Measurements from ENCODE around the gene MAOA. TPM values are rescaled to one million over a fixed set of nuclear protein-coding genes. Genes with fewer than 3 reads are reported as not detected.

The MAOA gene
- total and polyA plus RNA-seq, 5 donors: 48.6 to 133 (median 104) TPM

DNA sequence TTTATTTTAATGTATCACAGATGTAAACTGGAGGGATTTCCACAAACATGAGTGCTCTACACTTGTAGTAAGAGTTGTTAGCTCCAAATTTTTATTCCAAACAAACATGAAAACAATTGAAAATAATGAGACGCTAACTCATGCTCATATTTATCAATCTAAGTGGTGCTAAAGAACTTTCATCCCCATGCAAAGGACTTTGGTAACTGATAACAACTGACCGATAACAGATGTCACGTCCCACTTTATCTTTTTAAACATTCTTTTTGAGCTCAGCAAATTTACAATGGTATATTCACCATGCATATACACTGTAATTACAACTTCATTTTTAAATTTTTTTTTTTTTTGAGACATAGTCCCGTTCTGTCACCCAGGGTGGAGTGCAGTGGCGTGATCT, 15.6 kb upstream of the MAOA start:
- no peaks in the 10 kb centered on the region for H3K27me3 ChIP-seq (ENCODE audit: control insufficient read depth, insufficient read depth)
- no peak overlapping the region for H3K4me3 ChIP-seq (ENCODE audit: low read length)
- H3K9me3 ChIP-seq (ENCODE audit: control insufficient read depth, low read length): no peaks in the 10 kb centered on the region
- H3K4me1 ChIP-seq (ENCODE audit: control insufficient read depth, insufficient read depth, low read length): no peaks in the 10 kb centered on the region
- DNase-seq (no peak), ATAC-seq (no peak)
- WGBS: 68% methylated on average over 5 of the region's 5 CpGs
- intact Hi-C loops (cut with DNase I): no loop called here
- no peak overlapping the region for H3K27ac ChIP-seq (ENCODE audit: low read length)

- DNase-seq (no peak), ATAC-seq (no peak)
- intact Hi-C loops (cut with DNase I): no loop called here
- Histone ChIP-seq H3K27ac (ENCODE audit: low read length) (no peak overlapping the region), H3K4me1 (ENCODE audit: control insufficient read depth, insufficient read depth, low read length) (no peaks in the 10 kb centered on the region), H3K9me3 (ENCODE audit: control insufficient read depth, low read length) (no peaks in the 10 kb centered on the region), H3K27me3 (ENCODE audit: control insufficient read depth, insufficient read depth) (no peaks in the 10 kb centered on the region), H3K4me3 (ENCODE audit: low read length) (no peak overlapping the region)
Observed at GRCh38 chrX:43641691-43642090, 14.4 kb upstream of the MAOA start.

- 100% methylated on average over 1 of the region's 1 CpG for WGBS
- Histone ChIP-seq H3K27ac (ENCODE audit: low read length) (no peak overlapping the region), H3K4me3 (ENCODE audit: low read length) (no peak overlapping the region), H3K27me3 (ENCODE audit: control insufficient read depth, insufficient read depth) (no peaks in the 10 kb centered on the region), H3K4me1 (ENCODE audit: control insufficient read depth, insufficient read depth, low read length) (no peaks in the 10 kb centered on the region), H3K9me3 (ENCODE audit: control insufficient read depth, low read length) (no peaks in the 10 kb centered on the region)
- ATAC-seq (no peak), DNase-seq (no peak)
- intact Hi-C loops (cut with DNase I): no loop called here
Observed at GRCh38 chrX:43643201-43643600, 12.9 kb upstream of the MAOA start.

GRCh38 chrX:43643662-43644061, 12.4 kb upstream of the MAOA start:
- H3K4me3 ChIP-seq (ENCODE audit: low read length): no peak overlapping the region
- DNase-seq (no peak), ATAC-seq (no peak)
- no peaks in the 10 kb centered on the region for H3K4me1 ChIP-seq (ENCODE audit: control insufficient read depth, insufficient read depth, low read length)
- intact Hi-C loops (cut with DNase I): no loop called here
- no peaks in the 10 kb centered on the region for H3K27me3 ChIP-seq (ENCODE audit: control insufficient read depth, insufficient read depth)
- H3K27ac ChIP-seq (ENCODE audit: low read length): no peak overlapping the region
- H3K9me3 ChIP-seq (ENCODE audit: control insufficient read depth, low read length): no peaks in the 10 kb centered on the region

GRCh38 chrX:43644124-43644701, 11.9 kb upstream of the MAOA start:
- peak in 1 of 2 donors; percentile 26 for ATAC-seq
- intact Hi-C loops (cut with DNase I): no loop called here
- H3K9me3 ChIP-seq (ENCODE audit: control insufficient read depth, low read length): no peaks in the 10 kb centered on the region
- H3K4me3 ChIP-seq (ENCODE audit: low read length): no peak overlapping the region
- 53% methylated on average over 3 of the region's 3 CpGs for whole genome bisulfite sequencing
- no peak overlapping the region for H3K27ac ChIP-seq (ENCODE audit: low read length)
- H3K4me1 ChIP-seq (ENCODE audit: control insufficient read depth, insufficient read depth, low read length): no peaks in the 10 kb centered on the region
- no peak for DNase-seq
- no peaks in the 10 kb centered on the region for H3K27me3 ChIP-seq (ENCODE audit: control insufficient read depth, insufficient read depth)

GRCh38 chrX:43646800-43647199, 9.3 kb upstream of the MAOA start:
- Histone ChIP-seq H3K4me1 (ENCODE audit: control insufficient read depth, insufficient read depth, low read length) (no peaks in the 10 kb centered on the region), H3K4me3 (ENCODE audit: low read length) (no peak overlapping the region), H3K27me3 (ENCODE audit: control insufficient read depth, insufficient read depth) (no peaks in the 10 kb centered on the region), H3K9me3 (ENCODE audit: control insufficient read depth, low read length) (no peaks in the 10 kb centered on the region), H3K27ac (ENCODE audit: low read length) (no peak overlapping the region)
- no peak for DNase-seq
- WGBS: 81% methylated on average over 3 of the region's 3 CpGs
- intact Hi-C loops (cut with DNase I): no loop called here
- no peak for ATAC-seq

DNA sequence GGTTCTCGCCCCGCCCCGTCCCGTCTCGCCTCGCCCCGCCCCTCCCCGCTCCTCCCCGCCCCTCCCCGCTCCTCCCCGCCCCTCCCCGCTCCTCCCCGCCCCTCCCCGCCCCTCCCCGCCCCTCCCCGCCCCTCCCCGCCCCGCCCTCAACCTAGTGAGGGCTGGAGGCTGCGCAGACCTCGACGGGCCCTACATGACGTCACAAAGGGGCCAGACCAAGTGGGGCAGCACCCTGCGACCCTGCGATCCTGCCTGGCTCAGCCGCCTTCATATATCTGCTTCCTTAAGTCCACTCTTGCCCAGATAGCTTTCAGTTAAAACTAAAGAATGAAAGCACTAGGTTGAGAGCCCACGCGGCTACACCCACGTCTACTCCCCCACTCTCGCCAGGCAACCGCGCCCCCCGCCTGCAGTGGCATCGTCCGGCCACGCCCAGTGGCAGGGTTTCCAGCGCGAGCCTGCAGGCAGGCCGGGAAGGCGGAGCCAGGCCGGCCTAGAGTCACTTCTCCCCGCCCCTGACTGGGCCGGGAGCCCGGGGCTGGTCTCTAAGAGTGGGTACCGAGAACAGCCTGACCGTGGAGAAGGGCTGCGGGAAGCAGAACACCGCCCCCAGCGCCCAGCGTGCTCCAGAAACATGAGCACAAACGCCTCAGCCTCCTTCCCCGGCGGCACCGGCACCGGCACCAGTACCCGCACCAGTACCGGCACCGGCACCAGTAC, 1.5 kb upstream of the MAOA start:
- no peaks in the 10 kb centered on the region for H3K4me1 ChIP-seq (ENCODE audit: control insufficient read depth, insufficient read depth, low read length)
- WGBS: under 1% methylated on average over 40 of the region's 57 CpGs

GRCh38 chrX:43655151-43656004, 721 bp upstream of the MAOA start:
- peak; percentile 37 to 77 (median 70) for DNase-seq
- intact Hi-C loops (cut with DNase I): loop anchor here in 2 of 4 donors (5.0 to 10.0 kb wide), 2 partner anchors 49 to 92 kb away; no protein-coding TSS in a partner anchor

More for the DNA sequence above, 1.5 kb upstream of the MAOA start:
- ATAC-seq (peak; percentile 98 to 99), DNase-seq (peak; percentile 93 to 98 (median 97))
- no peaks in the 10 kb centered on the region for H3K9me3 ChIP-seq (ENCODE audit: control insufficient read depth, low read length)
- H3K27me3 ChIP-seq (ENCODE audit: control insufficient read depth, insufficient read depth): no peaks in the 10 kb centered on the region
- intact Hi-C loops (cut with DNase I): loop anchor here in 2 of 4 donors (5.0 to 10.0 kb wide), 2 partner anchors 50 to 93 kb away; no protein-coding TSS in a partner anchor
- H3K27ac ChIP-seq (ENCODE audit: low read length): peak overlapping the region; percentile 99
- peak overlapping the region; percentile 84 for H3K4me3 ChIP-seq (ENCODE audit: low read length)

DNA sequence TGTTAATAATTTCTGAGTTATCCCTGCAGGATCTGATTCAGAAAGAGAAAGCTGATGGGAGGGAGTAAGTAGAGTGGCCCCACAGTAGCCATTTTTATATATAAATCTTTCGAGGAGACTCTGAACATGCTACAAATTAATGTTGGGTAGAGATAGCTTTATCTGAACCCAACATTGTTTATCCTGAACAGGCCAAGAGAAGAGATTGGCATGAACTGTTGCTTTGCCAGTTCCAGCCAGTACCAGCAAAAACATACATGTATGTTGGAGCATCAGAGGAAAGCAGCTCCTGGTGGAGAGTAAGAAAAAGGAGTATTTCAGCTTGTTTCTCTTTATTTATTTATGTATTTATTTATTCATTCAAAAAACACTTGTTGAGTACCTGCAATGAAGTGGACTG, 1.6 kb downstream of the MAOA start:
- Histone ChIP-seq H3K27ac (ENCODE audit: low read length) (no peak overlapping the region), H3K4me1 (ENCODE audit: control insufficient read depth, insufficient read depth, low read length) (no peaks in the 10 kb centered on the region), H3K9me3 (ENCODE audit: control insufficient read depth, low read length) (no peaks in the 10 kb centered on the region), H3K4me3 (ENCODE audit: low read length) (peak overlapping the region; percentile 50), H3K27me3 (ENCODE audit: control insufficient read depth, insufficient read depth) (no peaks in the 10 kb centered on the region)
- 41% methylated on average over 1 of the region's 1 CpG for WGBS
- DNase-seq: no peak
- intact Hi-C loops (cut with DNase I): loop anchor here in 2 of 4 donors (5.0 to 10.0 kb wide), 2 partner anchors 47 to 90 kb away; no protein-coding TSS in a partner anchor
- ATAC-seq: no peak

More at GRCh38 chrX:43655151-43656004, 721 bp upstream of the MAOA start:
- Histone ChIP-seq H3K9me3 (ENCODE audit: control insufficient read depth, low read length) (no peaks in the 10 kb centered on the region), H3K27me3 (ENCODE audit: control insufficient read depth, insufficient read depth) (no peaks in the 10 kb centered on the region), H3K4me1 (ENCODE audit: control insufficient read depth, insufficient read depth, low read length) (no peaks in the 10 kb centered on the region), H3K27ac (ENCODE audit: low read length) (peak overlapping the region; percentile 99), H3K4me3 (ENCODE audit: low read length) (peak overlapping the region; percentile 84)
- under 1% methylated on average over 51 of the region's 51 CpGs for WGBS
- ATAC-seq: peak; percentile 46 to 62

DNA sequence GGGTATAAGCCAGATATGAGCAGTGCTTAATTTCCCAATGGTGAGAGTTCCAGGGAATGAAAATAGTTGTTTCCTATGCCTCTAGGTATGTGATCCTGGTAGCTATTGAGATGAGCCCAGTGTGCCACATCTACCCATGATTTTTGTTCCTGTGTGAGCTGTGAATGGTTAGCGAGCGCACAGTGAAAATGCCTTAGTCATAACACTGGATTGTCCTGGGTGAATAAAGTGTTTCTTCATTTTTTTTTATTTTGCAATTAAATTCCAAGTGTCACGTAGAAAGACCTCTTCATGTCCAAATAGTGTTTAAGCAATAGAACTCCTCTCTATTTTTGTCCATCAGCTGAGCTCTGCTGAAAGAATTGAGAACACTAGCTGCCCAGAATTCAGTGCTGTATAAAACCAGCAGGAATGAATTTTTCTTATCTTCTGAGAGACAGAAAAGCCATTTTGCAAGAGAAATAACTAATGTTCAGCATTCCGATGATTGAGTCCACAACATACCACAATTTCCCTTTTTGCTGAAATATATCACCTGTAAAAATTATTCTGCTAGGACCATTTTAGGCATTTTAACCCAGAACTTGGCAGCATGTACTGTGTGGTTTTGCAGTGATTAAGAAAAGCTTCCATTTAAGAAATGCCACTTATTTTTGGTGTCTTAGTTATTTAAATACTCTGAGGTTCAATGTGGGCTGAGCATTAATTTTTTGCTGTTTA, 5.6 kb downstream of the MAOA start:
- Histone ChIP-seq H3K4me3 (ENCODE audit: low read length) (no peak overlapping the region), H3K27me3 (ENCODE audit: control insufficient read depth, insufficient read depth) (no peaks in the 10 kb centered on the region), H3K9me3 (ENCODE audit: control insufficient read depth, low read length) (no peaks in the 10 kb centered on the region), H3K27ac (ENCODE audit: low read length) (no peak overlapping the region), H3K4me1 (ENCODE audit: control insufficient read depth, insufficient read depth, low read length) (peaks cover 3% of the 10 kb centered on the region)
- ATAC-seq: peak; percentile 61 to 74
- no peak for DNase-seq
- intact Hi-C loops (cut with DNase I): loop anchor here in 1 of 4 donors (10.0 kb wide), 1 partner anchor 83 kb away; no protein-coding TSS in a partner anchor
- WGBS: 44% methylated on average over 4 of the region's 4 CpGs

All from right cardiac atrium (tissue), 5 donors.